H1 (cell line): ENCODE data around the gene TRAF6. TPM values are rescaled to one million over a fixed set of nuclear protein-coding genes. Genes with fewer than 3 reads are reported as not detected.

Experiments
- CBX8 ChIP-seq: fragments of 300-800, 300-1000 bp; sonication (generic); IDR thresholded peaks from 2 replicates; pipeline ENCODE4 v1.7.1; 2016; ENCODE audit warnings: low read depth, low read length, borderline replicate concordance
- CTCF ChIP-seq, 3 experiments: IDR thresholded peaks; 1 replicate in 2 of 3; 2 replicates in 1 of 3; pipeline versions ENCODE4 v1.5.1 to v1.6.1; 2011; ENCODE audit warnings: low read length in 3 of 3, mild to moderate bottlenecking in 3 of 3, inconsistent platforms in 2 of 3, low read depth in 1 of 3, moderate library complexity in 1 of 3; ENCODE audit not compliant: insufficient read depth in 1 of 3; ENCODE audit errors: control extremely low read depth in 1 of 3
- EGR1 ChIP-seq: IDR thresholded peaks from 2 replicates; pipeline ENCODE4 v1.6.1; 2011; ENCODE audit warnings: low read depth, low read length, borderline replicate concordance
- NRF1 ChIP-seq: IDR thresholded peaks from 2 replicates; pipeline ENCODE4 v1.6.1; 2011; ENCODE audit warnings: mild to moderate bottlenecking, low read depth, low read length, improper control_type of control experiment
- USF2 ChIP-seq: IDR thresholded peaks from 2 replicates; pipeline ENCODE4 v1.6.1; 2011; ENCODE audit warnings: low read length, improper control_type of control experiment
- polyA plus RNA-seq, 7 experiments: library from polyadenylated mRNA; depleted of rRNA in 3 of 7; stranded (reverse) in 5 of 7; unstranded in 2 of 7; fragments of >200 nt in 5 of 7; fragments of 200-250 nt in 2 of 7; gene quantifications; 1 replicate in 5 of 7; 2 replicates in 1 of 7; 4 replicates in 1 of 7; pipeline versions ENCODE4 v1.2.1 to v1.2.3, GENCODE V29; 2011 to 2013; ENCODE audit warnings: missing spikeins in 2 of 7, mixed read lengths in 2 of 7
- total RNA-seq: library from RNA; stranded (reverse); fragmentation: NEBNext Ultra II Directional; extraction: Animal tissue kit (Norgen Biotek cat#: 25700); gene quantifications from 2 replicates; pipeline ENCODE4 v1.2.1, GENCODE V29; 2021

The TRAF6 gene
- total and polyA plus RNA-seq, 2 of the 8 experiments (the other 6 are each of a cell fraction or from before 2014, with no cell fraction given), result 4.6 to 8.8 TPM

- TF ChIP-seq CTCF (IDR thresholded peaks at IDR 0.05; ENCODE audit: control extremely low read depth in 1 of 3, insufficient read depth in 1 of 3, low read depth in 1 of 3, low read length in 3 of 3), result no peak
- no peak for TF ChIP-seq USF2
- TF ChIP-seq NRF1, result no peak
- TF ChIP-seq CBX8, result no peak
- no peak for TF ChIP-seq EGR1
Observed at GRCh38 chr11:36475192-36475591, 34.9 kb downstream of the TRAF6 start (continued).
